CD4-positive, alpha-beta T cell treated with Interferon alpha-2 for 1 hour (primary cell): Measurements from ENCODE around the gene GAD1.

ENCODE experiments used
- DNase-seq, 2 donors: peaks; one replicate each; pipeline ENCODE4 v3.0.0-alpha.2; 2020 to 2022

The GAD1 gene

GRCh38 chr2:170818036-170818751 lies 1.5 kb downstream of the GAD1 start:
- DNase-seq: no peak

- DNase-seq: no peak
These were observed 2.2 kb downstream of the GAD1 start for GRCh38 chr2:170818752-170819470.

- DNase-seq: no peak
These were observed 3.3 kb downstream of the GAD1 start for GRCh38 chr2:170819680-170820664.

- peak in 1 of 2 donors; percentile 71 for DNase-seq
These were observed 4.3 kb downstream of the GAD1 start for GRCh38 chr2:170820757-170821530.

- no peak for DNase-seq
These were observed 5.0 kb downstream of the GAD1 start for GRCh38 chr2:170821531-170822289.

GRCh38 chr2:170822290-170823087 lies 5.8 kb downstream of the GAD1 start:
- DNase-seq: no peak

- no peak for DNase-seq
These were observed 6.6 kb downstream of the GAD1 start for GRCh38 chr2:170823088-170823897.

- DNase-seq: no peak
These were observed 7.2 kb downstream of the GAD1 start for GRCh38 chr2:170823898-170824215.

GRCh38 chr2:170824526-170825015 lies 7.9 kb downstream of the GAD1 start:
- no peak for DNase-seq

GRCh38 chr2:170827841-170828532 lies 11.3 kb downstream of the GAD1 start:
- no peak for DNase-seq

GRCh38 chr2:170828533-170828916 lies 11.8 kb downstream of the GAD1 start:
- DNase-seq: no peak

- DNase-seq: no peak
These were observed 12.3 kb downstream of the GAD1 start for GRCh38 chr2:170829036-170829435.

GRCh38 chr2:170830166-170830565 lies 13.5 kb downstream of the GAD1 start:
- no peak for DNase-seq

GRCh38 chr2:170831115-170831514 lies 14.4 kb downstream of the GAD1 start:
- DNase-seq: no peak

- DNase-seq: no peak
These were observed 19.3 kb downstream of the GAD1 start for GRCh38 chr2:170836027-170836426.

GRCh38 chr2:170840717-170841210 lies 24.1 kb downstream of the GAD1 start:
- DNase-seq: no peak

- no peak for DNase-seq
These were observed 26.1 kb downstream of the GAD1 start for GRCh38 chr2:170842785-170843184.

- peak in 1 of 2 donors; percentile 36 for DNase-seq
These were observed 27.0 kb downstream of the GAD1 start for GRCh38 chr2:170843656-170844055.

GRCh38 chr2:170845343-170845742 lies 28.7 kb downstream of the GAD1 start:
- DNase-seq: no peak
